HUES64 (cell line): ENCODE measurements around the gene CREG1.

Experiments
- H3K27ac ChIP-seq: 2 replicates; pipeline ENCODE4 v1.7.0; 2013; ENCODE audit warnings: low read depth, low read length, inconsistent platforms
- H3K27me3 ChIP-seq: 2 replicates; pipeline ENCODE4 v1.6.1; 2013; ENCODE audit warnings: mild to moderate bottlenecking, low read length; ENCODE audit not compliant: insufficient read depth
- H3K36me3 ChIP-seq: 2 replicates; pipeline ENCODE4 v1.6.1; 2013; ENCODE audit warnings: mild to moderate bottlenecking, low read length; ENCODE audit not compliant: insufficient read depth
- H3K4me1 ChIP-seq: 2 replicates; pipeline ENCODE4 v1.6.1; 2013; ENCODE audit warnings: mild to moderate bottlenecking, low read length, moderate library complexity; ENCODE audit not compliant: insufficient read depth
- H3K4me3 ChIP-seq: 2 replicates; pipeline ENCODE4 v1.5.1; 2013; ENCODE audit warnings: mild to moderate bottlenecking, low read length, moderate library complexity
- H3K9ac ChIP-seq: 2 replicates; pipeline ENCODE4 v1.6.1; 2013; ENCODE audit warnings: mild to moderate bottlenecking, low read depth, low read length
- H3K9me3 ChIP-seq: 2 replicates; pipeline ENCODE4 v1.6.1; 2013; ENCODE audit warnings: low read depth, low read length; ENCODE audit not compliant: insufficient read depth
- WGBS: fragments of 150-250, 120-280 bp; methylation state at CpG from one replicate; pipeline ENCODE4 v1.1.7; 2013; ENCODE audit warnings: missing lambda C conversion rate; 5-methylcytosine and 5-hydroxymethylcytosine counted together

CREG1 gene

GRCh38 chr1:167544447-167545093 is 9.0 kb downstream of the CREG1 start:
- Histone ChIP-seq H3K36me3 (peaks cover 5% of the 10 kb centered on the region), H3K27ac (no peak overlapping the region), H3K27me3 (no peaks in the 10 kb centered on the region), H3K4me1 (no peaks in the 10 kb centered on the region), H3K9me3 (no peaks in the 10 kb centered on the region), H3K9ac (no peak overlapping the region), H3K4me3 (no peak overlapping the region)
- 98% methylated on average over 3 of the region's 3 CpGs for WGBS

GRCh38 chr1:167543199-167543990 is 10.2 kb downstream of the CREG1 start:
- H3K4me1 ChIP-seq: no peaks in the 10 kb centered on the region
- H3K27me3 ChIP-seq: no peaks in the 10 kb centered on the region
- H3K9me3 ChIP-seq: no peaks in the 10 kb centered on the region
- WGBS: 91% methylated on average over 13 of the region's 13 CpGs
- H3K9ac ChIP-seq: no peak overlapping the region
- H3K4me3 ChIP-seq: no peak overlapping the region
- H3K27ac ChIP-seq: no peak overlapping the region
- peaks cover 5% of the 10 kb centered on the region for H3K36me3 ChIP-seq

- Histone ChIP-seq H3K9me3 (no peaks in the 10 kb centered on the region), H3K27me3 (no peaks in the 10 kb centered on the region), H3K4me3 (no peak overlapping the region), H3K9ac (no peak overlapping the region), H3K4me1 (no peaks in the 10 kb centered on the region), H3K36me3 (peaks cover 5% of the 10 kb centered on the region), H3K27ac (no peak overlapping the region)
- WGBS: 95% methylated on average over 11 of the region's 12 CpGs
These were observed 11.2 kb downstream of the CREG1 start for GRCh38 chr1:167542109-167543032.

GRCh38 chr1:167541610-167542009 is 12.0 kb downstream of the CREG1 start:
- H3K27ac ChIP-seq: no peak overlapping the region
- WGBS: 0% methylated on average over 1 of the region's 1 CpG

GRCh38 chr1:167541003-167541402 is 12.6 kb downstream of the CREG1 start:
- Histone ChIP-seq H3K9me3 (no peaks in the 10 kb centered on the region), H3K9ac (no peak overlapping the region), H3K36me3 (peaks cover 3% of the 10 kb centered on the region), H3K4me1 (no peaks in the 10 kb centered on the region), H3K27ac (no peak overlapping the region), H3K27me3 (no peaks in the 10 kb centered on the region), H3K4me3 (no peak overlapping the region)

More at GRCh38 chr1:167541610-167542009, 12.0 kb downstream of the CREG1 start:
- peaks cover 5% of the 10 kb centered on the region for H3K36me3 ChIP-seq
- no peaks in the 10 kb centered on the region for H3K4me1 ChIP-seq
- H3K4me3 ChIP-seq: no peak overlapping the region
- H3K9me3 ChIP-seq: no peaks in the 10 kb centered on the region
- H3K27me3 ChIP-seq: no peaks in the 10 kb centered on the region
- no peak overlapping the region for H3K9ac ChIP-seq

GRCh38 chr1:167538657-167539056 is 14.9 kb downstream of the CREG1 start:
- no peak overlapping the region for H3K4me3 ChIP-seq

GRCh38 chr1:167533851-167534300 is 19.7 kb downstream of the CREG1 start:
- Histone ChIP-seq H3K9me3 (no peaks in the 10 kb centered on the region), H3K4me3 (no peak overlapping the region), H3K4me1 (no peaks in the 10 kb centered on the region), H3K27ac (no peak overlapping the region), H3K36me3 (no peaks in the 10 kb centered on the region), H3K27me3 (no peaks in the 10 kb centered on the region), H3K9ac (no peak overlapping the region)
- WGBS: 12% methylated on average over 8 of the region's 8 CpGs

More at GRCh38 chr1:167538657-167539056, 14.9 kb downstream of the CREG1 start:
- H3K27me3 ChIP-seq: no peaks in the 10 kb centered on the region
- H3K36me3 ChIP-seq: no peaks in the 10 kb centered on the region
- H3K9me3 ChIP-seq: no peaks in the 10 kb centered on the region
- no peaks in the 10 kb centered on the region for H3K4me1 ChIP-seq
- WGBS: 62% methylated on average over 5 of the region's 5 CpGs
- H3K27ac ChIP-seq: no peak overlapping the region
- no peak overlapping the region for H3K9ac ChIP-seq

GRCh38 chr1:167532964-167533824 is 20.4 kb downstream of the CREG1 start:
- Histone ChIP-seq H3K27ac (no peak overlapping the region), H3K4me3 (no peak overlapping the region)

GRCh38 chr1:167532375-167532774 is 21.2 kb downstream of the CREG1 start:
- Histone ChIP-seq H3K9ac (no peak overlapping the region), H3K27ac (no peak overlapping the region), H3K4me3 (no peak overlapping the region), H3K4me1 (0 out of 2 replicates have a peak, but pooled peaks cover under 1% of the 10 kb centered on the region), H3K36me3 (no peaks in the 10 kb centered on the region), H3K9me3 (no peaks in the 10 kb centered on the region), H3K27me3 (no peaks in the 10 kb centered on the region; the same call in 1 of the 2 replicates)

More at GRCh38 chr1:167532964-167533824, 20.4 kb downstream of the CREG1 start:
- WGBS: 89% methylated on average over 6 of the region's 6 CpGs
- H3K27me3 ChIP-seq: no peaks in the 10 kb centered on the region
- no peaks in the 10 kb centered on the region for H3K4me1 ChIP-seq
- H3K36me3 ChIP-seq: no peaks in the 10 kb centered on the region
- no peak overlapping the region for H3K9ac ChIP-seq
- H3K9me3 ChIP-seq: no peaks in the 10 kb centered on the region

GRCh38 chr1:167529829-167530474 is 23.6 kb downstream of the CREG1 start:
- Histone ChIP-seq H3K4me1 (0 out of 2 replicates have a peak, but pooled peaks cover 5% of the 10 kb centered on the region), H3K27ac (no peak overlapping the region), H3K36me3 (no peaks in the 10 kb centered on the region), H3K27me3 (no peaks in the 10 kb centered on the region; the same call in 1 of the 2 replicates), H3K9ac (no peak overlapping the region), H3K9me3 (no peaks in the 10 kb centered on the region), H3K4me3 (no peak overlapping the region)
- 94% methylated on average over 8 of the region's 8 CpGs for WGBS
